HCT116 (cell line): ENCODE data around the gene PKP1. TPM values are rescaled to one million over a fixed set of nuclear protein-coding genes. Genes with fewer than 3 reads are reported as not detected.

ENCODE experiments used
- ATAC-seq: fragments of 200-7000 bp; cut with Tn5 transposase; 2 replicates; pipeline ENCODE4 v1.9.1; 2020; ENCODE audit warnings: mild to moderate bottlenecking, moderate library complexity
- BruUV-seq: library from RNA; stranded (reverse); fragments of 400-500 nt; replicated peaks from 2 replicates; lab custom pipeline; 2021; lab: Mats Ljungman, UMichigan
- CTCF ChIA-PET: fragments of 300-600 bp; sonication (Branson Sonifier 250); formaldehyde crosslinking; loops from one replicate; lab custom pipeline; 2021; ENCODE audit warnings: antibody characterized with exemption; lab: Charles Lee
- POLR2A ChIA-PET: fragments of 300-600, 350-600 bp; sonication (Branson Sonifier 250); formaldehyde crosslinking; loops from one replicate; lab custom pipeline; 2021; ENCODE audit warnings: antibody characterized with exemption; lab: Charles Lee
- RAD21 ChIA-PET, 2 experiments: fragments of 300-600 bp; sonication (Branson Sonifier 250); formaldehyde crosslinking; loops; one replicate each; lab custom pipeline; 2023; ENCODE audit warnings: low total read pairs in 2 of 2; ENCODE audit not compliant: uncharacterized antibody in 2 of 2, unreplicated experiment in 2 of 2, low non-redundant PET in 1 of 2; lab: Charles Lee
- DNase-seq: peaks from one replicate; pipeline ENCODE4 v3.0.0-alpha.2; 2010; ENCODE audit warnings: low read depth, low spot score
- H2AFZ ChIP-seq: fragments of 200-600 bp; shearing (Covaris generic), sonication (generic); 2 replicates; pipeline ENCODE4 v1.6.1; 2017; ENCODE audit warnings: low read depth, mixed run types, mixed read lengths, antibody characterized with exemption, low read length; ENCODE audit not compliant: poor library complexity, severe bottlenecking
- H3K27ac ChIP-seq: 2 replicates; pipeline ENCODE4 v1.5.1; 2012; ENCODE audit warnings: low read depth, low read length
- H3K27me3 ChIP-seq: fragments of 200-600 bp; sonication (generic); 2 replicates; pipeline ENCODE4 v1.6.1; 2016; ENCODE audit warnings: mixed run types, low read length, mixed read lengths; ENCODE audit not compliant: insufficient read depth
- H3K36me3 ChIP-seq, 2 experiments: fragments of 200-500 bp in 1 of 2; fragments of 200-600 bp in 1 of 2; sonication (Bioruptor generic) in 1 of 2; sonication (generic) in 1 of 2; 2 replicates each; pipeline versions ENCODE4 v1.5.1 to v1.6.1; 2014 to 2016; ENCODE audit warnings: low read length in 2 of 2, inconsistent platforms in 1 of 2, mixed read lengths in 1 of 2, mixed run types in 1 of 2; ENCODE audit not compliant: insufficient read depth in 2 of 2, control insufficient read depth in 1 of 2
- H3K4me1 ChIP-seq, 2 experiments: fragments of 200-600 bp in 1 of 2; sonication (generic) in 1 of 2; 2 replicates each; pipeline versions ENCODE4 v1.5.1 to v1.6.1; 2012 to 2017; ENCODE audit warnings: low read length in 2 of 2, inconsistent platforms in 1 of 2, mild to moderate bottlenecking in 1 of 2, mixed read lengths in 1 of 2, mixed run types in 1 of 2, moderate library complexity in 1 of 2; ENCODE audit not compliant: insufficient read depth in 2 of 2, control insufficient read depth in 1 of 2
- H3K4me2 ChIP-seq: fragments of 200-600 bp; sonication (generic); 2 replicates; pipeline ENCODE4 v1.6.1; 2017; ENCODE audit warnings: mixed run types, low read length, mixed read lengths
- H3K4me3 ChIP-seq, 2 experiments: fragments of 200-600 bp in 1 of 2; sonication (generic) in 1 of 2; replicated peaks in 1 of 2; 2 replicates each; pipeline ENCODE4 v1.5.1; 2011 to 2016; ENCODE audit warnings: low read length in 2 of 2, control low read depth in 1 of 2, low read depth in 1 of 2, mild to moderate bottlenecking in 1 of 2, mixed read lengths in 1 of 2, mixed run types in 1 of 2
- H3K79me2 ChIP-seq: fragments of 200-600 bp; sonication (generic); 2 replicates; pipeline ENCODE4 v1.6.1; 2017; ENCODE audit warnings: mild to moderate bottlenecking, mixed run types, low read length, moderate library complexity, mixed read lengths; ENCODE audit not compliant: insufficient read depth
- H3K9ac ChIP-seq: fragments of 200-600 bp; sonication (generic); 2 replicates; pipeline ENCODE4 v1.6.1; 2016; ENCODE audit warnings: low read length, mixed read lengths
- H3K9me2 ChIP-seq: fragments of 200-600 bp; sonication (generic), shearing (Covaris generic); 2 replicates; pipeline ENCODE4 v1.6.1; 2017; ENCODE audit warnings: mixed run types, mild to moderate bottlenecking, moderate library complexity; ENCODE audit not compliant: insufficient read depth
- H3K9me3 ChIP-seq, 2 experiments: fragments of 200-500 bp in 1 of 2; fragments of 200-600 bp in 1 of 2; sonication (Bioruptor generic) in 1 of 2; sonication (generic) in 1 of 2; 2 replicates each; pipeline ENCODE4 v1.6.1; 2014 to 2017; ENCODE audit warnings: low read length in 2 of 2, mixed read lengths in 2 of 2, inconsistent platforms in 1 of 2, low read depth in 1 of 2, mild to moderate bottlenecking in 1 of 2, mixed run types in 1 of 2, moderate library complexity in 1 of 2; ENCODE audit not compliant: control insufficient read depth in 1 of 2, insufficient read depth in 1 of 2
- H4K20me1 ChIP-seq: fragments of 200-600 bp; sonication (generic), shearing (Covaris generic); 2 replicates; pipeline ENCODE4 v1.6.1; 2017; ENCODE audit warnings: mixed run types, mild to moderate bottlenecking, moderate library complexity; ENCODE audit not compliant: insufficient read depth
- CBX3 ChIP-seq: IDR thresholded peaks from 2 replicates; pipeline ENCODE4 v1.6.1; 2012; ENCODE audit warnings: low read depth
- ELF1 ChIP-seq: IDR thresholded peaks from 2 replicates; pipeline ENCODE4 v1.6.1; 2012; ENCODE audit warnings: low read depth, borderline replicate concordance
- EZH2 ChIP-seq: fragments of 200-600 bp; sonication (generic); IDR thresholded peaks from 2 replicates; pipeline ENCODE4 v1.6.1; 2017; ENCODE audit warnings: antibody characterized with exemption, mixed run types
- EZH2phosphoT487 ChIP-seq: fragments of 200-600 bp; IDR thresholded peaks from 2 replicates; pipeline ENCODE4 v1.6.1; 2018; ENCODE audit warnings: antibody characterized with exemption, borderline replicate concordance
- JUND ChIP-seq: IDR thresholded peaks from 2 replicates; pipeline ENCODE4 v1.6.1; 2012
- SIN3A ChIP-seq: IDR thresholded peaks from 2 replicates; pipeline ENCODE4 v1.6.1; 2012; ENCODE audit warnings: low read depth
- SP1 ChIP-seq: IDR thresholded peaks from 2 replicates; pipeline ENCODE4 v1.6.1; 2012; ENCODE audit warnings: low read depth
- SRF ChIP-seq: IDR thresholded peaks from 2 replicates; pipeline ENCODE4 v1.6.1; 2012; ENCODE audit warnings: low read depth
- ZNF274 ChIP-seq: fragments of 200-500 bp; sonication (Bioruptor generic); IDR thresholded peaks from 2 replicates; pipeline ENCODE4 v1.6.1; 2014; ENCODE audit warnings: mild to moderate bottlenecking, low read depth, low read length, inconsistent platforms
- intact Hi-C: fragments of 100-400 bp; cut with micrococcal nuclease; formaldehyde crosslinking; loops from 2 replicates; pipeline ENCODE4 v1.10.0; 2022
- total RNA-seq: library from RNA; stranded (reverse); gene quantifications from one replicate; pipeline ENCODE4 v1.2.1, GENCODE V29; 2021; ENCODE audit not compliant: unreplicated experiment
- TF ChIP-seq, protein P1 (sequence below), 3 experiments: fragments of 200-600 bp in 1 of 3; sonication (generic) in 1 of 3; IDR thresholded peaks in 2 of 3; conservative IDR thresholded peaks in 1 of 3; 2 replicates each; pipeline ENCODE4 v1.5.1; 2012 to 2017; ENCODE audit warnings: low read depth in 2 of 3, low read length in 2 of 3, antibody characterized with exemption in 1 of 3, borderline replicate concordance in 1 of 3, control low read depth in 1 of 3, mild to moderate bottlenecking in 1 of 3, mixed read lengths in 1 of 3, mixed run types in 1 of 3, moderate library complexity in 1 of 3; ENCODE audit not compliant: insufficient read depth in 1 of 3
- TF ChIP-seq, protein P2 (sequence below): IDR thresholded peaks from 2 replicates; pipeline ENCODE4 v1.6.1; 2012
- TF ChIP-seq, protein P3 (sequence below): IDR thresholded peaks from 2 replicates; pipeline ENCODE4 v1.6.1; 2011; ENCODE audit warnings: mild to moderate bottlenecking, low read length, moderate library complexity; ENCODE audit not compliant: insufficient replicate concordance; ENCODE audit errors: extremely low read depth

The PKP1 gene
- total RNA-seq, 1 experiment from 2014 or later, result 0.07 TPM

DNA sequence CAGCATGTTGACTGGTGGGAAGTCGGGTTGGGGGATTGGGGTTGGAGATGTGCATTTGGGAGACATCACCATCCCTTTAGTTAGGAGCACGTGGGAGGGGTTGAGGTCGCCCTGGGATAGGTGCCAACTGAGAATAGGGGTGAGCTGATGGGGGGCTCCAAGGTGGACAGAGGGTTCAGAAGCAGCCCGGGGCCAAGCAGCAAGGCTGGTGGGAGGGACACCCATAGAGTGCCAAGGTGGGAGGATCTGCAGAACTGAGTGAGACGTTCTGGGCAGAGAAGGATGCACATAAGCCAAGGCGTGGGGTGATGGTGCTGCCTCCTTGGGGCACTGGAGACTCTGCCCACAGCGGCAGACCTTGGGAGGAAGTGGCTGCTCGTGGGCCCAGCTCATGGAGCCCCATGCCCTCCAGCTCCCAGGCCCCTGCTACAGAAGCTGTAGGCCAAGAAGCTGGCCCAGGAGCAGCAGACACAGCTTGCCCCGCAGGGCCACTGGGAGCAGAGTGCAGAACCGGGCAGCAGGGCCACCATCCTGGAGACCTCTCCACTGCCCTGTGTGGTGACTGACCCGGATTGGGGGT is 31.4 kb upstream of the PKP1 start:
- H3K4me3 ChIP-seq, result no peak overlapping the region
- TF ChIP-seq ZNF274, result no peak
- no peak for TF ChIP-seq CBX3
- TF ChIP-seq, protein P1, sequence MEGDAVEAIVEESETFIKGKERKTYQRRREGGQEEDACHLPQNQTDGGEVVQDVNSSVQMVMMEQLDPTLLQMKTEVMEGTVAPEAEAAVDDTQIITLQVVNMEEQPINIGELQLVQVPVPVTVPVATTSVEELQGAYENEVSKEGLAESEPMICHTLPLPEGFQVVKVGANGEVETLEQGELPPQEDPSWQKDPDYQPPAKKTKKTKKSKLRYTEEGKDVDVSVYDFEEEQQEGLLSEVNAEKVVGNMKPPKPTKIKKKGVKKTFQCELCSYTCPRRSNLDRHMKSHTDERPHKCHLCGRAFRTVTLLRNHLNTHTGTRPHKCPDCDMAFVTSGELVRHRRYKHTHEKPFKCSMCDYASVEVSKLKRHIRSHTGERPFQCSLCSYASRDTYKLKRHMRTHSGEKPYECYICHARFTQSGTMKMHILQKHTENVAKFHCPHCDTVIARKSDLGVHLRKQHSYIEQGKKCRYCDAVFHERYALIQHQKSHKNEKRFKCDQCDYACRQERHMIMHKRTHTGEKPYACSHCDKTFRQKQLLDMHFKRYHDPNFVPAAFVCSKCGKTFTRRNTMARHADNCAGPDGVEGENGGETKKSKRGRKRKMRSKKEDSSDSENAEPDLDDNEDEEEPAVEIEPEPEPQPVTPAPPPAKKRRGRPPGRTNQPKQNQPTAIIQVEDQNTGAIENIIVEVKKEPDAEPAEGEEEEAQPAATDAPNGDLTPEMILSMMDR (IDR thresholded peaks at IDR 0.05 in 2 of 3, conservative IDR thresholded peaks at IDR 0.05 in 1 of 3; ENCODE audit: borderline replicate concordance in 1 of 3, insufficient read depth in 1 of 3, low read depth in 2 of 3, low read length in 2 of 3), result no peak
- TF ChIP-seq EZH2, result no peak
- no peak for TF ChIP-seq JUND
- no peak for TF ChIP-seq SP1
- no peak for TF ChIP-seq SIN3A
- TF ChIP-seq ELF1, result no peak
- TF ChIP-seq, protein P2, sequence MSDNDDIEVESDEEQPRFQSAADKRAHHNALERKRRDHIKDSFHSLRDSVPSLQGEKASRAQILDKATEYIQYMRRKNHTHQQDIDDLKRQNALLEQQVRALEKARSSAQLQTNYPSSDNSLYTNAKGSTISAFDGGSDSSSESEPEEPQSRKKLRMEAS, result no peak
- no peak for TF ChIP-seq SRF
- TF ChIP-seq, protein P3, sequence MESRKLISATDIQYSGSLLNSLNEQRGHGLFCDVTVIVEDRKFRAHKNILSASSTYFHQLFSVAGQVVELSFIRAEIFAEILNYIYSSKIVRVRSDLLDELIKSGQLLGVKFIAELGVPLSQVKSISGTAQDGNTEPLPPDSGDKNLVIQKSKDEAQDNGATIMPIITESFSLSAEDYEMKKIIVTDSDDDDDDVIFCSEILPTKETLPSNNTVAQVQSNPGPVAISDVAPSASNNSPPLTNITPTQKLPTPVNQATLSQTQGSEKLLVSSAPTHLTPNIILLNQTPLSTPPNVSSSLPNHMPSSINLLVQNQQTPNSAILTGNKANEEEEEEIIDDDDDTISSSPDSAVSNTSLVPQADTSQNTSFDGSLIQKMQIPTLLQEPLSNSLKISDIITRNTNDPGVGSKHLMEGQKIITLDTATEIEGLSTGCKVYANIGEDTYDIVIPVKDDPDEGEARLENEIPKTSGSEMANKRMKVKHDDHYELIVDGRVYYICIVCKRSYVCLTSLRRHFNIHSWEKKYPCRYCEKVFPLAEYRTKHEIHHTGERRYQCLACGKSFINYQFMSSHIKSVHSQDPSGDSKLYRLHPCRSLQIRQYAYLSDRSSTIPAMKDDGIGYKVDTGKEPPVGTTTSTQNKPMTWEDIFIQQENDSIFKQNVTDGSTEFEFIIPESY, result no peak
- TF ChIP-seq EZH2phosphoT487, result no peak
- no peak overlapping the region for H2AFZ ChIP-seq
- no peaks in the 10 kb centered on the region for H3K27me3 ChIP-seq
- POLR2A ChIA-PET, result no interaction called here
- BruUV-seq, result no TSS peak
- H4K20me1 ChIP-seq, result no peaks in the 10 kb centered on the region
- ATAC-seq, result no peak
- RAD21 ChIA-PET, result interaction anchor here in 1 of 2 experiments (1.1 kb wide), 1 partner anchor 111 kb away, joined by 3 read pairs; no protein-coding TSS in a partner anchor
- H3K4me1 ChIP-seq, result no peaks in the 10 kb centered on the region
- no peak overlapping the region for H3K9ac ChIP-seq
- no peak overlapping the region for H3K4me2 ChIP-seq
- H3K27ac ChIP-seq, result no peak overlapping the region
- no peaks in the 10 kb centered on the region for H3K36me3 ChIP-seq
- CTCF ChIA-PET, result interaction anchor here (1.0 kb wide), 1 partner anchor 96 kb away, joined by 3 read pairs; no protein-coding TSS in a partner anchor
- H3K9me2 ChIP-seq, result no peaks in the 10 kb centered on the region
- no peaks in the 10 kb centered on the region for H3K9me3 ChIP-seq
- intact Hi-C loops, result no loop called here
- no peaks in the 10 kb centered on the region for H3K79me2 ChIP-seq
- no peak for DNase-seq
